ENCODE data around the gene ISCA2.

Gene ISCA2

GRCh38 chr14:74488786-74489397 is 4.7 kb upstream of the ISCA2 start:
- TF ChIP-seq, protein P1, sequence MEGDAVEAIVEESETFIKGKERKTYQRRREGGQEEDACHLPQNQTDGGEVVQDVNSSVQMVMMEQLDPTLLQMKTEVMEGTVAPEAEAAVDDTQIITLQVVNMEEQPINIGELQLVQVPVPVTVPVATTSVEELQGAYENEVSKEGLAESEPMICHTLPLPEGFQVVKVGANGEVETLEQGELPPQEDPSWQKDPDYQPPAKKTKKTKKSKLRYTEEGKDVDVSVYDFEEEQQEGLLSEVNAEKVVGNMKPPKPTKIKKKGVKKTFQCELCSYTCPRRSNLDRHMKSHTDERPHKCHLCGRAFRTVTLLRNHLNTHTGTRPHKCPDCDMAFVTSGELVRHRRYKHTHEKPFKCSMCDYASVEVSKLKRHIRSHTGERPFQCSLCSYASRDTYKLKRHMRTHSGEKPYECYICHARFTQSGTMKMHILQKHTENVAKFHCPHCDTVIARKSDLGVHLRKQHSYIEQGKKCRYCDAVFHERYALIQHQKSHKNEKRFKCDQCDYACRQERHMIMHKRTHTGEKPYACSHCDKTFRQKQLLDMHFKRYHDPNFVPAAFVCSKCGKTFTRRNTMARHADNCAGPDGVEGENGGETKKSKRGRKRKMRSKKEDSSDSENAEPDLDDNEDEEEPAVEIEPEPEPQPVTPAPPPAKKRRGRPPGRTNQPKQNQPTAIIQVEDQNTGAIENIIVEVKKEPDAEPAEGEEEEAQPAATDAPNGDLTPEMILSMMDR (IDR thresholded peaks at IDR 0.05), result no peak

DNA sequence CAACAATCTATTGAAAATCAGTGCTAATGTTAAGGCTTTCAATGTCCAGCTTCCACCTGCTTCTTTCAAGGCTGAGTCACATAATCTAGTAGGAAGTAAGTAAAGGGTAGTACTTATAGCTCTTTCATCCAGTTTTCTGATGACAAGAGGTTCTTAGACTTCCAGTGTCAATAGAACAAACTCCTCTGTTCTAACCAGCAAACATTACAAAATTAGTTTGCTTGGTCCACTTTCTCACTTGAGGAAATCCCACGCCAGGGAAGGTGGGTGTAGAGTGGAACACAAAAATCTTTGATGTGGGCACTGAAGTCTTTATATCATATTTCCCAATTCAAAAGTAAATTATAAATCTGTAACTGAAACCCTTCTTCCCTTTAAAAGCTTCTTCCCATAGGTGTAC is 3.1 kb upstream of the ISCA2 start:
- TF ChIP-seq, protein P1 (IDR thresholded peaks at IDR 0.05), result no peak

GRCh38 chr14:74491956-74492775 is 1.4 kb upstream of the ISCA2 start:
- TF ChIP-seq, protein P1 (IDR thresholded peaks at IDR 0.05), result peak; percentile 45

GRCh38 chr14:74492776-74493342 is 706 bp upstream of the ISCA2 start, which contains the start of gene NPC2:
NPC2 (minus strand) TSS chr14:74493305; CDS start chr14:74493274, 31 bp downstream.
- TF ChIP-seq, protein P1 (IDR thresholded peaks at IDR 0.05), result no peak

- TF ChIP-seq, protein P1 (IDR thresholded peaks at IDR 0.05), result no peak
Measured at GRCh38 chr14:74495356-74495755, 1.8 kb downstream of the ISCA2 start.

DNA sequence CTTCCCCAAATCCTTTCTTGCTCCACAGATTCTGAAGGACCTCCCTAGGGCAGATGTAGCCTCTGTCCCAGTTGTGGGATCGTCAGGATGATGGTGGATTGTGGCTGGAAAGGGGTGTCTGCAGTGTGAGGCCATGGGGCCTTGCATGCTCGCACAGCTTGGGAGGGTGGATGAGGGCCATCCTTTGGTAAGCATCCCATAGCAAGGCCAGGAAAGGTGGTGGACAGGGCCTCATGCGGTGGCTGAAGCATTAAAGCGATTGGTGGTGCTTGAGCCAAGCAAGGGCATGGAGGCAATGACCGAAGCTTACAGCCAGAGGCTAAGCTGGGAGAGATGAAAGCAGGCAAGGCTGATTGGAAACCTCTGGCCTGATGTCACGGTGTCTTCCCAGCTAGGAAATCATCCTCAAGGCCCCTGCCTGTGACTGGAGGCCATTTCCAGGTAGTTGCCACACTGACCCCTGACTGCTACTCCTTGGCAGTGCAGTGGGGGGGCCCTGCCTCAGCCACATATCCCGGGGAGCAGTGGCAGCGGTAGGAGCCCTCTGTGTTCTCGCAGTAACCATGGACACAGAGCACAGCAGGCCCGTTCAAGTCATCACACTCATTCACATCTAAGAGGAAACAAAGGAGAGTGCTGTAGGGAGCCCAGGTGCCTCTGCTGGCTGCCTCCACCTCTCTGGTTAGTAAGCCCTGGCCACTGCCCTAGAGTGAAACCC is 7.0 kb downstream of the ISCA2 start:
- TF ChIP-seq, protein P1 (IDR thresholded peaks at IDR 0.05), result no peak

DNA sequence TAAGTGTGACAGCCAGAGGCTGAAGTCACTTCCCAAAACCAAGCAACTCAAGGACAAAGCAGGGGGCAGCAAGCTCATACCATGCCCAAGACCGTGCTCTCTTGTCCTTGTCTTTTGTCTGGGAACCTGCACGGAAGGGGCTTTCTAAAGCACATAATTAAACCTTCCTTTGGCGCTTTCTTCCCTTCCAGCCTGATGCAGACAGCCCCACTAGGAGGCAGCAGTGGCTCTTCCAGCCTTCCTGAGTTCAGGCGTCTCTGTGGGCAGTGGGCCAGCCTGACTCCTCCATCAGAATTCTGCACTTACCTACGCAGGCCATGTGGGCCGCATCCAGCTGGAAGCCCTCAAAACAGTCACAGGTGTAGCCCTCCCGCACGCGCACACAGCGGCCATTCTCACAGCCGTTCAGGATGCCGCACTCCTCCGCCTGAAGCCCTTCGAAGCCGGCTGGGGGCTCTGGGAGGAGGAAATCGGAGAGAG is 7.6 kb downstream of the ISCA2 start:
- TF ChIP-seq, protein P1 (IDR thresholded peaks at IDR 0.05), result peak; percentile 81
